K562 (cell line): Measurements from ENCODE around the gene PKDREJ. TPM values are rescaled to one million over a fixed set of nuclear protein-coding genes. Genes with fewer than 3 reads are reported as not detected.

Experiments used
- ATAC-seq: fragments of 200-7000 bp; cut with Tn5 transposase; 3 replicates; pipeline ENCODE4 v1.9.1; 2020; ENCODE audit warnings: moderate library complexity
- BruUV-seq: library from RNA; stranded (reverse); fragments of 400-500 nt; replicated peaks from 2 replicates; lab custom pipeline; 2021; lab: Mats Ljungman, UMichigan
- CTCF ChIA-PET: fragments of 300-600 bp; formaldehyde crosslinking; extraction: SDS; loops from one replicate; lab custom pipeline; 2021; ENCODE audit warnings: low intra/inter-chr PET ratio; lab: Yijun Ruan, JAX
- POLR2A ChIA-PET: fragments of 300-600, 350-650 bp; sonication (Branson Sonifier 250); formaldehyde crosslinking; extraction: SDS; loops from one replicate; lab custom pipeline; 2021; ENCODE audit warnings: antibody characterized with exemption, inconsistent platforms; lab: Yijun Ruan, JAX
- DNase-seq, 4 experiments: peaks; one replicate each; pipeline versions ENCODE4 v3.0.0 to v3.0.0-alpha.2; 2011 to 2018; ENCODE audit warnings: low spot score in 3 of 4, mixed read lengths in 3 of 4; ENCODE audit errors: extremely low read depth in 1 of 4
- FAIRE-seq: peaks from 2 replicates; lab custom pipeline; 2011; peaks lifted over from hg19 to GRCh38; lab: Jason Lieb, UNC
- H2AFZ ChIP-seq: 2 replicates; pipeline ENCODE4 v1.6.0; 2011; ENCODE audit warnings: low read depth, low read length, control low read depth, inconsistent platforms
- H3K27ac ChIP-seq: fragments of 200-600 bp; 3 replicates; pipeline ENCODE4 v1.8.0; 2011; ENCODE audit warnings: low read depth, mild to moderate bottlenecking, control low read depth, inconsistent platforms, low read length, moderate library complexity, mixed read lengths; ENCODE audit errors: extremely low read depth
- H3K27me3 ChIP-seq, 2 experiments: fragments of 300-600 bp in 1 of 2; 2 replicates in 1 of 2; 3 replicates in 1 of 2; pipeline versions ENCODE4 v1.6.0 to v1.8.0; 2011; ENCODE audit warnings: inconsistent platforms in 2 of 2, low read length in 2 of 2, mild to moderate bottlenecking in 1 of 2, mixed read lengths in 1 of 2, moderate library complexity in 1 of 2; ENCODE audit not compliant: control insufficient read depth in 2 of 2, insufficient read depth in 2 of 2
- H3K36me3 ChIP-seq: fragments of 300-600 bp; 3 replicates; pipeline ENCODE4 v1.8.0; 2011; ENCODE audit warnings: mild to moderate bottlenecking, low read length, inconsistent platforms; ENCODE audit not compliant: control insufficient read depth, insufficient read depth
- H3K4me1 ChIP-seq, 2 experiments: fragments of 200-600 bp in 1 of 2; replicated peaks in 1 of 2; 2 replicates in 1 of 2; 3 replicates in 1 of 2; pipeline versions ENCODE4 v1.5.1 to v1.8.0; 2011; ENCODE audit warnings: inconsistent platforms in 2 of 2, low read length in 2 of 2, mild to moderate bottlenecking in 1 of 2, mixed read lengths in 1 of 2, moderate library complexity in 1 of 2; ENCODE audit not compliant: control insufficient read depth in 2 of 2, insufficient read depth in 2 of 2
- H3K4me2 ChIP-seq: 2 replicates; pipeline ENCODE4 v1.6.1; 2011; ENCODE audit warnings: low read length, control low read depth, inconsistent platforms, mixed read lengths; ENCODE audit not compliant: insufficient read depth
- H3K4me3 ChIP-seq: fragments of 200-600 bp; sonication (generic), shearing (Covaris generic); 2 replicates; pipeline ENCODE4 v1.5.1; 2016; ENCODE audit warnings: control low read depth, inconsistent platforms
- H3K79me2 ChIP-seq: fragments of 200-600 bp; 3 replicates; pipeline ENCODE4 v1.8.0; 2011; ENCODE audit warnings: low read length, inconsistent platforms; ENCODE audit not compliant: control insufficient read depth, insufficient read depth
- H3K9ac ChIP-seq, 2 experiments: 2 replicates each; pipeline versions ENCODE4 v1.6.0 to v1.6.1; 2011; ENCODE audit warnings: low read depth in 2 of 2, low read length in 2 of 2, control low read depth in 1 of 2, inconsistent platforms in 1 of 2, mild to moderate bottlenecking in 1 of 2, mixed read lengths in 1 of 2; ENCODE audit not compliant: insufficient read depth in 1 of 2
- H3K9me1 ChIP-seq: one replicate; pipeline ENCODE4 v1.6.0; 2011; ENCODE audit warnings: inconsistent platforms, mild to moderate bottlenecking, low read length, moderate library complexity; ENCODE audit not compliant: control insufficient read depth, insufficient read depth
- H3K9me3 ChIP-seq: replicated peaks from 2 replicates; pipeline ENCODE4 v1.5.1; 2011; ENCODE audit warnings: low read depth, low read length, inconsistent platforms; ENCODE audit not compliant: control insufficient read depth, insufficient read depth
- H4K20me1 ChIP-seq: replicated peaks from 2 replicates; pipeline ENCODE4 v1.6.1; 2011; ENCODE audit warnings: low read length, inconsistent platforms, mixed read lengths; ENCODE audit not compliant: control insufficient read depth, insufficient read depth
- ARID1B ChIP-seq: fragments of 450-650 bp; IDR thresholded peaks from 2 replicates; pipeline ENCODE4 v1.6.1; 2016; ENCODE audit warnings: antibody characterized with exemption, mild to moderate bottlenecking, inconsistent platforms
- BACH1 ChIP-seq: fragments of 200-800 bp; sonication (Bioruptor generic); IDR thresholded peaks from 2 replicates; pipeline ENCODE4 v1.6.1; 2016; ENCODE audit warnings: missing genetic modification characterization, missing compliant biosample characterization
- CBFA2T3 ChIP-seq: fragments of 450-650 bp; IDR thresholded peaks from 2 replicates; pipeline ENCODE4 v1.6.1; 2017
- ETV6 ChIP-seq, 3 experiments: fragments of 150-350 bp in 1 of 3; sonication (generic) in 1 of 3; formaldehyde crosslinking in 1 of 3; IDR thresholded peaks; 2 replicates each; pipeline versions ENCODE4 v1.6.1 to v1.8.0; 2014 to 2022; ENCODE audit warnings: borderline replicate concordance in 2 of 3, low read depth in 2 of 3, antibody characterized with exemption in 1 of 3, low read length in 1 of 3, mild to moderate bottlenecking in 1 of 3, missing genetic modification reagents in 1 of 3
- ILF3 ChIP-seq: fragments of 450-650 bp; IDR thresholded peaks from 2 replicates; pipeline ENCODE4 v1.6.1; 2018; ENCODE audit warnings: antibody characterized with exemption, mild to moderate bottlenecking, moderate library complexity, borderline replicate concordance
- L3MBTL2 ChIP-seq: fragments of 450-650 bp; IDR thresholded peaks from 2 replicates; pipeline ENCODE4 v1.6.1; 2016; ENCODE audit warnings: mild to moderate bottlenecking, moderate library complexity
- NFE2L1 ChIP-seq: fragments of 450-650 bp; IDR thresholded peaks from 2 replicates; pipeline ENCODE4 v1.6.1; 2016; ENCODE audit warnings: missing genetic modification characterization, low read depth, mild to moderate bottlenecking, missing compliant biosample characterization, moderate library complexity, borderline replicate concordance
- POLR2AphosphoS5 ChIP-seq: IDR thresholded peaks from 2 replicates; pipeline ENCODE4 v1.6.1; 2011; ENCODE audit warnings: mild to moderate bottlenecking, low read depth, low read length, moderate library complexity; ENCODE audit not compliant: control insufficient read depth, insufficient read depth
- RFX5 ChIP-seq: IDR thresholded peaks from 2 replicates; pipeline ENCODE4 v1.6.1; 2011; ENCODE audit warnings: low read depth, mild to moderate bottlenecking, improper control_type of control experiment, low read length
- STAG1 ChIP-seq: sonication (generic); formaldehyde crosslinking; IDR thresholded peaks from 2 replicates; pipeline ENCODE4 v1.5.0; 2020; ENCODE audit warnings: missing genetic modification reagents, borderline replicate concordance
- TARDBP ChIP-seq: fragments of 450-650 bp; IDR thresholded peaks from 2 replicates; pipeline ENCODE4 v1.6.1; 2016
- XRCC5 ChIP-seq: fragments of 200-400 bp; formaldehyde crosslinking; IDR thresholded peaks from 2 replicates; pipeline ENCODE4 v1.6.1; 2017; ENCODE audit warnings: low read depth, mild to moderate bottlenecking, low read length
- ZNF140 ChIP-seq: fragments of 250-450 bp; sonication (Bioruptor Pico); IDR thresholded peaks from 2 replicates; pipeline ENCODE4 v1.8.0; 2021; ENCODE audit warnings: moderate library complexity, mild to moderate bottlenecking, inconsistent platforms
- ZNF253 ChIP-seq: fragments of 250-450 bp; sonication (Bioruptor Pico); conservative IDR thresholded peaks from 2 replicates; pipeline ENCODE4 v1.6.1; 2021; ENCODE audit warnings: mild to moderate bottlenecking
- ZNF436 ChIP-seq: fragments of 250-450, 450-650 bp; sonication (Bioruptor Pico); formaldehyde crosslinking; IDR thresholded peaks from 2 replicates; pipeline ENCODE4 v1.7.0; 2020; ENCODE audit warnings: mild to moderate bottlenecking
- WGBS: fragments of 100-300 bp; shearing (Covaris generic); methylation state at CpG from one replicate; pipeline ENCODE4 v1.1.6; 2016; ENCODE audit warnings: low coverage, mixed read lengths; ENCODE audit not compliant: insufficient coverage; ENCODE audit errors: missing lambda C conversion rate; 5-methylcytosine and 5-hydroxymethylcytosine counted together
- in situ Hi-C: fragments of 300-500 bp; cut with MboI; formaldehyde crosslinking; loops from 4 replicates; pipeline ENCODE4 v1.15.0; 2018; ENCODE audit warnings: inconsistent platforms, mixed read lengths
- intact Hi-C: fragments of 100-400 bp; cut with micrococcal nuclease; formaldehyde crosslinking; loops from 2 replicates; pipeline ENCODE4 v1.14.2; 2022
- polyA plus RNA-seq, 8 experiments: library from polyadenylated mRNA; depleted of rRNA in 4 of 8; stranded (reverse) in 5 of 8; unstranded in 3 of 8; fragments of >200 nt; fragmentation: Nextera tagmentation in 2 of 8; fragmentation: Illumina TruSeq in 1 of 8; extraction: Ambion mirVana in 2 of 8; extraction: Trizol in 1 of 8; gene quantifications; 2 replicates each; pipeline versions ENCODE4 v1.2.1 to v1.2.3, GENCODE V29; 2011 to 2014; ENCODE audit warnings: inconsistent platforms in 1 of 8, missing spikeins in 1 of 8
- total RNA-seq, 7 experiments: library from RNA; depleted of rRNA in 6 of 7; stranded (reverse); fragments of >200 nt in 6 of 7; fragmentation: Illumina TruSeq in 2 of 7; extraction: Trizol in 2 of 7; gene quantifications; 2 replicates each; pipeline versions ENCODE4 v1.2.1 to v1.2.3, GENCODE V29; 2011 to 2021; ENCODE audit warnings: low replicate concordance in 1 of 7
- TF ChIP-seq, protein P1 (sequence below), 2 experiments: fragments of 450-650 bp; conservative IDR thresholded peaks; 2 replicates each; pipeline ENCODE4 v1.6.1; 2017; ENCODE audit warnings: mild to moderate bottlenecking in 2 of 2, moderate library complexity in 2 of 2
- TF ChIP-seq, protein P2 (sequence below): fragments of 250-450 bp; sonication (Bioruptor Pico); IDR thresholded peaks from 2 replicates; pipeline ENCODE4 v1.5.0; 2021; ENCODE audit warnings: mild to moderate bottlenecking, moderate library complexity

The PKDREJ gene
- total and polyA plus RNA-seq, 9 of the 15 experiments (the other 6 are each of a cell fraction or from before 2014, with no cell fraction given) = 0.03 TPM; not detected in 8

DNA sequence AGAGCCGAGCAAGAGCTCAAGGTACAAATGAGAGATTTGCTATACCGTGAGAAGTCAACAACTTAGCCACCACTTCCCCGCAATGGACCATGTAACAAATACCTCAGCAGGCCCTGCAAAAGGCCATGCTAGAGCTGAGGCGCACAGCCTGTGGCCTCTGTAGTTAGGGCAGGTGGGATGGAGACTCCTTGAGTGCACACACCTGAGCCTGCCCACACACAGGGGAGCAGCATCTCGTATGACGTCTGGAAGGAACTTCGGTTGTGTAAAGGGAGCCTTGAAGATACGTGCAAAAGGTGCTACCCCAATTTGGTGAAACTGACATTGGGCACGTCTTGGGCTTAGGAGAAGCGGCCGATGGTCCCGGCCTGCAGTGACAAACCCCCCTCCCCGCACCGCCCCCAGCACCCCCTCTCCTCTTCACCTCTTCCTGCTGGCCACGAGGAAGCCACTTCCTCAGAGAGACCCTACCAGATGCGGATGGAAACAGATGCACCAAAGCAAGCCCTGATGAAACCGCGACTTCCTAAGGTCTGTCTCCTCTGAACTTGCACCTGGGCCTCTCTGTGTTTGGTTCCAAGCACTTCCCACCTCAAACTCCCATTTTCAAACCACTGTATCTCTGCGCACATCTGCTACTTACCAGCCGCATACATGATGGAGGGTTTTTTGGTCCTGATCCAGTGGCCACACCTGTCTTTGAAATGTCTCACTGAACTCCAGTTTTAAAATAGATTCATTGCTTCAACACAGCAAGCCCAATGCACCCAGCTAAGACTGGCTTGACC lies 23.7 kb downstream of the PKDREJ start (continued):
- TF ChIP-seq BACH1 (tag) (no peak), STAG1 (no peak), ZNF140 (no peak), CBFA2T3 (peak; percentile 62), L3MBTL2 (no peak), POLR2AphosphoS5 (no peak), RFX5 (no peak)

DNA sequence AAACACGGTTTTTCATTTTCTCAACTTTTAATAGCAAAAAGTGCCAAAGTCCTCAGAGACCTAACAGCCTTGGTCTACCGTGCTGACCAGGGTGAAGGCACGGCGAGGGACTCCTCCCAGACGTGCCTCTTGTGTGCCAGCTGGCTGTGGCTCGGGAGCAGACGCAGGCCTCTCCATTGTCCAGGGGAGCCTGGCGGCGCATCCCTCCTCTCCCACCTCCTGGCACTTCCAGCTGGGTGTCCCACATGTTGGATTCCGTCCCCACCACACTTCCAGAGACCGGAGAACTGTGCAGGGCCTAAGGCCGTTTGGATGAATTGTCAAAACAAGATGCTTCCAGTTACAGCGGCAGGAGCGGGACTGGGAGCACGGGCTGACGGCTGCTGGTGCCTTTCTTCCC lies 24.6 kb downstream of the PKDREJ start:
- CTCF ChIA-PET = no interaction called here
- H2AFZ ChIP-seq = no peak overlapping the region
- no peaks in the 10 kb centered on the region for H3K27me3 ChIP-seq
- H3K9me1 ChIP-seq = no peaks in the 10 kb centered on the region
- 90% methylated on average over 11 of the region's 16 CpGs for WGBS
- in situ Hi-C loops = no loop called here
- BruUV-seq = no TSS peak
- no peak overlapping the region for H3K4me3 ChIP-seq
- peaks cover 36 to 41% of the 10 kb centered on the region in 2 experiments; a peak in 4 of 5 replicates for H3K4me1 ChIP-seq
- intact Hi-C loops = no loop called here
- no peaks in the 10 kb centered on the region for H3K36me3 ChIP-seq
- H3K79me2 ChIP-seq = no peaks in the 10 kb centered on the region
- FAIRE-seq (no peak), DNase-seq (no peak), ATAC-seq (no peak)
- no peaks in the 10 kb centered on the region for H4K20me1 ChIP-seq
- POLR2A ChIA-PET = no interaction called here
- no peak overlapping the region for H3K4me2 ChIP-seq
- no peak overlapping the region for H3K9ac ChIP-seq
- no peaks in the 10 kb centered on the region for H3K9me3 ChIP-seq
- no peak overlapping the region for H3K27ac ChIP-seq
- TF ChIP-seq ZNF436 (CRISPR knock-in tag) = no peak
- TF ChIP-seq ETV6 (IDR thresholded peaks at IDR 0.05; ENCODE audit: borderline replicate concordance in 1 of 2, low read depth in 2 of 2, low read length in 1 of 2) = no peak
- no peak for TF ChIP-seq ETV6 (CRISPR knock-in tag; IDR thresholded peaks at IDR 0.05; ENCODE audit: borderline replicate concordance)
- TF ChIP-seq, protein P1, sequence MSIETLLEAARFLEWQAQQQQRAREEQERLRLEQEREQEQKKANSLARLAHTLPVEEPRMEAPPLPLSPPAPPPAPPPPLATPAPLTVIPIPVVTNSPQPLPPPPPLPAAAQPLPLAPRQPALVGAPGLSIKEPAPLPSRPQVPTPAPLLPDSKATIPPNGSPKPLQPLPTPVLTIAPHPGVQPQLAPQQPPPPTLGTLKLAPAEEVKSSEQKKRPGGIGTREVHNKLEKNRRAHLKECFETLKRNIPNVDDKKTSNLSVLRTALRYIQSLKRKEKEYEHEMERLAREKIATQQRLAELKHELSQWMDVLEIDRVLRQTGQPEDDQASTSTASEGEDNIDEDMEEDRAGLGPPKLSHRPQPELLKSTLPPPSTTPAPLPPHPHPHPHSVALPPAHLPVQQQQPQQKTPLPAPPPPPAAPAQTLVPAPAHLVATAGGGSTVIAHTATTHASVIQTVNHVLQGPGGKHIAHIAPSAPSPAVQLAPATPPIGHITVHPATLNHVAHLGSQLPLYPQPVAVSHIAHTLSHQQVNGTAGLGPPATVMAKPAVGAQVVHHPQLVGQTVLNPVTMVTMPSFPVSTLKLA (conservative IDR thresholded peaks at IDR 0.05) = no peak
- TF ChIP-seq XRCC5 = no peak
- no peak for TF ChIP-seq TARDBP
- no peak for TF ChIP-seq NFE2L1 (tag)
- no peak for TF ChIP-seq ILF3
- TF ChIP-seq, protein P2, sequence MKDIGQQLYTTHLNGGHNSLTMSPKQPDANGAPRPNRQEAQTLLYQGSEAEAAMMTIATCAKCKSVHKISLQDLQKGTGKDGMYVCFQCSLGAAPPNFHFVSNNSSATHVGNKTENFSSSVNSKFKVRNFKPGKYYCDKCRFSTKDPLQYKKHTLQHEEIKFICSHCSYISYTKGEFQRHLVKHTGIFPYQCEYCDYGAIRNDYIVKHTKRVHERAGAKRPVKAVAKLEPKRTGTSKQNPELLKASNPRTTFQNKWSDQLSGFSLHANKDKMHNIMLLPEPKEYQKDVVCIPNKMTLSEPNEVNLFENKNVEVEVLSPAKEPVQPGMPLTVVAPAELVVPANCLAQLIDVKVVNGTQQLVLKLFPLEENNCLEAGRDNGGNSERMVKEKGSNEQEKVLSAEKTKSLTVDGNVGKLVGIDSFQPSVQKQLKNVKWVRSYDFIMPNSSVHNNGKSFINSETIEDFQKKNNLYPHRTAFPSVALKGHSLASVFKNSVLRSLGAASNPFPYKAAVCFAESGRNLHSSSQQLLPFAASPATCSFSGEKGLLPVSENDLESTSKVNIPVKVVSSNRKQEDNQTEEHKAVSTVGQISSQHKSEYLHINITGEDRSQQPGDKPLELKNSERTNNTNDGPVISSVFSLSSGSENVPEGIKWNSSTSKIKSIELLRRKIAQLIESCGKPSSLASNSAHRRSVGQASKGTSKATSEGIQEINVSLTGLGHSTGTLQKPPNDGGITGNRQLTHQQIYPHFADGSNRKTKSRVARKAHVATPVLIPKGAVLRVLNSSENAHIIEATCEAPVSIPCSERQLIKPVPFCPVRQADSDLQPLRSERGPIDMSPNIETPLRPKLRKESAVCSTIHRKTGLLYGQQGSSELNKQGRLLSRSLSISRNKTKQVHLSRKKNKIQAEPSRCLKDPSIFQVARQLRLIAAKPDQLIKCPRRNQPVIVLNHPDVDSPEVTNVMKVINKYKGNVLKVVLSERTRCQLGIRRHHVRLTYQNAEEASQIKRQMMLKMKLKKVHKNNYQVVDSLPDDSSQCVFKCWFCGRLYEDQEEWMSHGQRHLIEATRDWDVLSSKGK = no peak
- TF ChIP-seq ARID1B = no peak
- TF ChIP-seq ZNF253 (CRISPR knock-in tag) = no peak
